ENCODE data around the gene CSK.

CSK gene

GRCh38 chr15:74801311-74801997, 19.6 kb downstream of the CSK start:
- DNase-seq (ENCODE audit: low read depth in 2 of 2), result no peak

GRCh38 chr15:74802290-74802689, 20.4 kb downstream of the CSK start:
- no peak for DNase-seq (ENCODE audit: low read depth in 2 of 2)

GRCh38 chr15:74802862-74803447, 21.1 kb downstream of the CSK start:
- DNase-seq (ENCODE audit: low read depth in 2 of 2), result no peak

GRCh38 chr15:74804935-74805334, 23.1 kb downstream of the CSK start:
- DNase-seq (ENCODE audit: low read depth in 2 of 2), result no peak

GRCh38 chr15:74807282-74807681, 25.4 kb downstream of the CSK start:
- DNase-seq (ENCODE audit: low read depth in 2 of 2), result no peak

- no peak for DNase-seq (ENCODE audit: low read depth in 2 of 2)
Observed at GRCh38 chr15:74808078-74808839, 26.4 kb downstream of the CSK start.

- DNase-seq (ENCODE audit: low read depth in 2 of 2), result no peak
Observed at GRCh38 chr15:74808840-74809229, 27.0 kb downstream of the CSK start.

- no peak for DNase-seq (ENCODE audit: low read depth in 2 of 2)
Observed at GRCh38 chr15:74809242-74809641, 27.4 kb downstream of the CSK start.

GRCh38 chr15:74809956-74810355, 28.1 kb downstream of the CSK start:
- DNase-seq (ENCODE audit: low read depth in 2 of 2), result no peak

- DNase-seq (ENCODE audit: low read depth in 2 of 2), result no peak
Observed at GRCh38 chr15:74812533-74812932, 30.7 kb downstream of the CSK start, which contains the start of gene LMAN1L. Gene LMAN1L, plus strand, starts transcription at chr15:74812835. Its CDS starts 20 bp downstream, at chr15:74812855.

- DNase-seq (ENCODE audit: low read depth in 2 of 2), result no peak
Observed at GRCh38 chr15:74815121-74815934, 33.4 kb downstream of the CSK start.

GRCh38 chr15:74815961-74816360, 34.1 kb downstream of the CSK start:
- no peak for DNase-seq (ENCODE audit: low read depth in 2 of 2)

- no peak for DNase-seq (ENCODE audit: low read depth in 2 of 2)
Observed at GRCh38 chr15:74816624-74817369, 34.9 kb downstream of the CSK start.

- DNase-seq (ENCODE audit: low read depth in 2 of 2), result no peak
Observed at GRCh38 chr15:74817370-74817737, 35.5 kb downstream of the CSK start.

GRCh38 chr15:74820056-74820455, 38.2 kb downstream of the CSK start:
- no peak for DNase-seq (ENCODE audit: low read depth in 2 of 2)

- DNase-seq (ENCODE audit: low read depth in 2 of 2), result no peak
Observed at GRCh38 chr15:74821091-74821789, 39.4 kb downstream of the CSK start.

GRCh38 chr15:74821790-74822158, 39.9 kb downstream of the CSK start:
- DNase-seq (ENCODE audit: low read depth in 2 of 2), result no peak

- no peak for DNase-seq (ENCODE audit: low read depth in 2 of 2)
Observed at GRCh38 chr15:74822233-74822632, 40.4 kb downstream of the CSK start.

- no peak for DNase-seq (ENCODE audit: low read depth in 2 of 2)
Observed at GRCh38 chr15:74823324-74823723, 41.4 kb downstream of the CSK start.

GRCh38 chr15:74824976-74825375, 43.1 kb downstream of the CSK start:
- DNase-seq (ENCODE audit: low read depth in 2 of 2), result no peak

- DNase-seq (ENCODE audit: low read depth in 2 of 2), result no peak
Observed at GRCh38 chr15:74825866-74826265, 44.0 kb downstream of the CSK start.

All from stimulated activated CD8-positive, alpha-beta memory T cell treated with anti-CD3 and anti-CD28 coated beads, Interleukin-7, amount 100 ng/mL, for 4 hours (primary cell).